ENCODE measurements around the gene PRKCE.

The PRKCE gene

GRCh38 chr2:45876611-45877010 lies 225.1 kb downstream of the PRKCE start:
- Histone ChIP-seq H3K4me1 (ENCODE audit: control insufficient read depth in 1 of 2, insufficient read depth in 2 of 2, low read length in 2 of 2) (peaks cover 0 to 19% of the 10 kb centered on the region in 2 donors), H3K9me3 (ENCODE audit: control insufficient read depth in 1 of 2, low read length in 2 of 2) (peaks cover 0 to 6% of the 10 kb centered on the region in 2 donors), H3K27me3 (ENCODE audit: control insufficient read depth in 1 of 2, insufficient read depth in 2 of 2, low read length in 2 of 2) (no peaks in the 10 kb centered on the region), H3K27ac (ENCODE audit: low read depth, low read length) (no peak overlapping the region), H3K36me3 (ENCODE audit: control insufficient read depth in 1 of 2, insufficient read depth in 2 of 2, low read length in 2 of 2) (no peaks in the 10 kb centered on the region), H3K4me3 (ENCODE audit: low read depth in 1 of 2, low read length in 2 of 2) (no peak overlapping the region), H3K9ac (ENCODE audit: low read depth in 1 of 2, low read length in 2 of 2) (no peak overlapping the region)

GRCh38 chr2:45879406-45879805 lies 227.9 kb downstream of the PRKCE start:
- H3K27me3 ChIP-seq (ENCODE audit: control insufficient read depth in 1 of 2, insufficient read depth in 2 of 2, low read length in 2 of 2), result no peaks in the 10 kb centered on the region
- H3K9me3 ChIP-seq (ENCODE audit: control insufficient read depth in 1 of 2, low read length in 2 of 2), result peaks cover 0 to 6% of the 10 kb centered on the region in 2 donors
- H3K27ac ChIP-seq (ENCODE audit: low read depth, low read length), result no peak overlapping the region
- H3K36me3 ChIP-seq (ENCODE audit: control insufficient read depth in 1 of 2, insufficient read depth in 2 of 2, low read length in 2 of 2), result no peaks in the 10 kb centered on the region
- H3K4me3 ChIP-seq (ENCODE audit: low read depth in 1 of 2, low read length in 2 of 2), result no peak overlapping the region
- peaks cover 0 to 16% of the 10 kb centered on the region in 2 donors for H3K4me1 ChIP-seq (ENCODE audit: control insufficient read depth in 1 of 2, insufficient read depth in 2 of 2, low read length in 2 of 2)
- no peak overlapping the region for H3K9ac ChIP-seq (ENCODE audit: low read depth in 1 of 2, low read length in 2 of 2)

- H3K4me3 ChIP-seq (ENCODE audit: low read depth in 1 of 2, low read length in 2 of 2), result no peak overlapping the region
- no peak overlapping the region for H3K9ac ChIP-seq (ENCODE audit: low read depth in 1 of 2, low read length in 2 of 2)
- H3K27ac ChIP-seq (ENCODE audit: low read depth, low read length), result no peak overlapping the region
- H3K36me3 ChIP-seq (ENCODE audit: control insufficient read depth in 1 of 2, insufficient read depth in 2 of 2, low read length in 2 of 2), result no peaks in the 10 kb centered on the region
- H3K4me1 ChIP-seq (ENCODE audit: control insufficient read depth in 1 of 2, insufficient read depth in 2 of 2, low read length in 2 of 2), result peaks cover 0 to 11% of the 10 kb centered on the region in 2 donors
- H3K27me3 ChIP-seq (ENCODE audit: control insufficient read depth in 1 of 2, insufficient read depth in 2 of 2, low read length in 2 of 2), result no peaks in the 10 kb centered on the region
- peaks cover 0 to 6% of the 10 kb centered on the region in 2 donors for H3K9me3 ChIP-seq (ENCODE audit: control insufficient read depth in 1 of 2, low read length in 2 of 2)
Measured at GRCh38 chr2:45879936-45880335, 228.5 kb downstream of the PRKCE start.

GRCh38 chr2:45881970-45882581 lies 230.6 kb downstream of the PRKCE start:
- H3K9me3 ChIP-seq (ENCODE audit: control insufficient read depth in 1 of 2, low read length in 2 of 2), result no peaks in the 10 kb centered on the region
- no peak overlapping the region for H3K9ac ChIP-seq (ENCODE audit: low read depth in 1 of 2, low read length in 2 of 2)
- peaks cover 0 to 11% of the 10 kb centered on the region in 2 donors for H3K4me1 ChIP-seq (ENCODE audit: control insufficient read depth in 1 of 2, insufficient read depth in 2 of 2, low read length in 2 of 2)
- H3K36me3 ChIP-seq (ENCODE audit: control insufficient read depth in 1 of 2, insufficient read depth in 2 of 2, low read length in 2 of 2), result no peaks in the 10 kb centered on the region
- H3K27ac ChIP-seq (ENCODE audit: low read depth, low read length), result no peak overlapping the region
- H3K4me3 ChIP-seq (ENCODE audit: low read depth in 1 of 2, low read length in 2 of 2), result no peak overlapping the region
- H3K27me3 ChIP-seq (ENCODE audit: control insufficient read depth in 1 of 2, insufficient read depth in 2 of 2, low read length in 2 of 2), result no peaks in the 10 kb centered on the region

- H3K9ac ChIP-seq (ENCODE audit: low read depth in 1 of 2, low read length in 2 of 2), result no peak overlapping the region
- no peak overlapping the region for H3K27ac ChIP-seq (ENCODE audit: low read depth, low read length)
- H3K4me3 ChIP-seq (ENCODE audit: low read depth in 1 of 2, low read length in 2 of 2), result no peak overlapping the region
- no peaks in the 10 kb centered on the region for H3K36me3 ChIP-seq (ENCODE audit: control insufficient read depth in 1 of 2, insufficient read depth in 2 of 2, low read length in 2 of 2)
- peaks cover 1 to 11% of the 10 kb centered on the region in 2 donors for H3K4me1 ChIP-seq (ENCODE audit: control insufficient read depth in 1 of 2, insufficient read depth in 2 of 2, low read length in 2 of 2)
- no peaks in the 10 kb centered on the region for H3K9me3 ChIP-seq (ENCODE audit: control insufficient read depth in 1 of 2, low read length in 2 of 2)
- H3K27me3 ChIP-seq (ENCODE audit: control insufficient read depth in 1 of 2, insufficient read depth in 2 of 2, low read length in 2 of 2), result no peaks in the 10 kb centered on the region
Measured at GRCh38 chr2:45882707-45883602, 231.5 kb downstream of the PRKCE start.

- Histone ChIP-seq H3K27me3 (ENCODE audit: control insufficient read depth in 1 of 2, insufficient read depth in 2 of 2, low read length in 2 of 2) (no peaks in the 10 kb centered on the region), H3K4me3 (ENCODE audit: low read depth in 1 of 2, low read length in 2 of 2) (no peak overlapping the region), H3K27ac (ENCODE audit: low read depth, low read length) (no peak overlapping the region), H3K9ac (ENCODE audit: low read depth in 1 of 2, low read length in 2 of 2) (no peak overlapping the region), H3K4me1 (ENCODE audit: control insufficient read depth in 1 of 2, insufficient read depth in 2 of 2, low read length in 2 of 2) (peaks cover 6 to 13% of the 10 kb centered on the region in 2 donors), H3K9me3 (ENCODE audit: control insufficient read depth in 1 of 2, low read length in 2 of 2) (no peaks in the 10 kb centered on the region), H3K36me3 (ENCODE audit: control insufficient read depth in 1 of 2, insufficient read depth in 2 of 2, low read length in 2 of 2) (no peaks in the 10 kb centered on the region)
Measured at GRCh38 chr2:45883603-45884000, 232.1 kb downstream of the PRKCE start.

GRCh38 chr2:45884126-45884525 lies 232.7 kb downstream of the PRKCE start:
- Histone ChIP-seq H3K27ac (ENCODE audit: low read depth, low read length) (no peak overlapping the region), H3K9me3 (ENCODE audit: control insufficient read depth in 1 of 2, low read length in 2 of 2) (no peaks in the 10 kb centered on the region), H3K4me3 (ENCODE audit: low read depth in 1 of 2, low read length in 2 of 2) (no peak overlapping the region), H3K27me3 (ENCODE audit: control insufficient read depth in 1 of 2, insufficient read depth in 2 of 2, low read length in 2 of 2) (no peaks in the 10 kb centered on the region), H3K36me3 (ENCODE audit: control insufficient read depth in 1 of 2, insufficient read depth in 2 of 2, low read length in 2 of 2) (no peaks in the 10 kb centered on the region), H3K4me1 (ENCODE audit: control insufficient read depth in 1 of 2, insufficient read depth in 2 of 2, low read length in 2 of 2) (peaks cover 11 to 18% of the 10 kb centered on the region in 2 donors), H3K9ac (ENCODE audit: low read depth in 1 of 2, low read length in 2 of 2) (no peak overlapping the region)

- no peaks in the 10 kb centered on the region for H3K27me3 ChIP-seq (ENCODE audit: control insufficient read depth in 1 of 2, insufficient read depth in 2 of 2, low read length in 2 of 2)
- no peaks in the 10 kb centered on the region for H3K9me3 ChIP-seq (ENCODE audit: control insufficient read depth in 1 of 2, low read length in 2 of 2)
- peaks cover 12 to 26% of the 10 kb centered on the region in 2 donors for H3K4me1 ChIP-seq (ENCODE audit: control insufficient read depth in 1 of 2, insufficient read depth in 2 of 2, low read length in 2 of 2)
- no peaks in the 10 kb centered on the region for H3K36me3 ChIP-seq (ENCODE audit: control insufficient read depth in 1 of 2, insufficient read depth in 2 of 2, low read length in 2 of 2)
- H3K9ac ChIP-seq (ENCODE audit: low read depth in 1 of 2, low read length in 2 of 2), result no peak overlapping the region
- no peak overlapping the region for H3K4me3 ChIP-seq (ENCODE audit: low read depth in 1 of 2, low read length in 2 of 2)
- H3K27ac ChIP-seq (ENCODE audit: low read depth, low read length), result no peak overlapping the region
Measured at GRCh38 chr2:45885171-45885621, 233.7 kb downstream of the PRKCE start.

- Histone ChIP-seq H3K36me3 (ENCODE audit: control insufficient read depth in 1 of 2, insufficient read depth in 2 of 2, low read length in 2 of 2) (no peaks in the 10 kb centered on the region), H3K9ac (ENCODE audit: low read depth in 1 of 2, low read length in 2 of 2) (no peak overlapping the region), H3K4me1 (ENCODE audit: control insufficient read depth in 1 of 2, insufficient read depth in 2 of 2, low read length in 2 of 2) (peaks cover 19 to 33% of the 10 kb centered on the region in 2 donors), H3K27me3 (ENCODE audit: control insufficient read depth in 1 of 2, insufficient read depth in 2 of 2, low read length in 2 of 2) (no peaks in the 10 kb centered on the region), H3K9me3 (ENCODE audit: control insufficient read depth in 1 of 2, low read length in 2 of 2) (no peaks in the 10 kb centered on the region), H3K4me3 (ENCODE audit: low read depth in 1 of 2, low read length in 2 of 2) (no peak overlapping the region), H3K27ac (ENCODE audit: low read depth, low read length) (no peak overlapping the region)
Measured at GRCh38 chr2:45886171-45886663, 234.7 kb downstream of the PRKCE start.

GRCh38 chr2:45888167-45888566 lies 236.7 kb downstream of the PRKCE start:
- H3K36me3 ChIP-seq (ENCODE audit: control insufficient read depth in 1 of 2, insufficient read depth in 2 of 2, low read length in 2 of 2), result no peaks in the 10 kb centered on the region

More at GRCh38 chr2:45888167-45888566, 236.7 kb downstream of the PRKCE start:
- Histone ChIP-seq H3K4me3 (ENCODE audit: low read depth in 1 of 2, low read length in 2 of 2) (no peak overlapping the region), H3K9ac (ENCODE audit: low read depth in 1 of 2, low read length in 2 of 2) (no peak overlapping the region), H3K27me3 (ENCODE audit: control insufficient read depth in 1 of 2, insufficient read depth in 2 of 2, low read length in 2 of 2) (no peaks in the 10 kb centered on the region), H3K27ac (ENCODE audit: low read depth, low read length) (no peak overlapping the region), H3K4me1 (ENCODE audit: control insufficient read depth in 1 of 2, insufficient read depth in 2 of 2, low read length in 2 of 2) (peaks cover 36 to 52% of the 10 kb centered on the region in 2 donors), H3K9me3 (ENCODE audit: control insufficient read depth in 1 of 2, low read length in 2 of 2) (no peaks in the 10 kb centered on the region)
